HG02798 (cell line): ENCODE measurements around the gene GATA2.

Source experiments
- ATAC-seq: cut with Tn5 transposase; IDR thresholded peaks from one replicate; pipeline ENCODE4 v1.9.1; 2021; ENCODE audit warnings: mild to moderate bottlenecking; ENCODE audit not compliant: unreplicated experiment, poor library complexity

Gene GATA2

GRCh38 chr3:128503164-128503651, 10.2 kb upstream of the GATA2 start:
- no peak for ATAC-seq

- ATAC-seq = no peak
Measured at GRCh38 chr3:128502712-128503111, 9.7 kb upstream of the GATA2 start.

- ATAC-seq = no peak
Measured at GRCh38 chr3:128501431-128501830, 8.4 kb upstream of the GATA2 start.

GRCh38 chr3:128500556-128500955, 7.6 kb upstream of the GATA2 start:
- ATAC-seq = no peak

GRCh38 chr3:128499724-128500275, 6.8 kb upstream of the GATA2 start:
- no peak for ATAC-seq

- no peak for ATAC-seq
Measured at GRCh38 chr3:128498901-128499530, 6.0 kb upstream of the GATA2 start.

- ATAC-seq = no peak
Measured at GRCh38 chr3:128498127-128498626, 5.2 kb upstream of the GATA2 start.

GRCh38 chr3:128497305-128498126, 4.5 kb upstream of the GATA2 start:
- ATAC-seq = no peak

- no peak for ATAC-seq
Measured at GRCh38 chr3:128496602-128497304, 3.8 kb upstream of the GATA2 start.

GRCh38 chr3:128496019-128496601, 3.1 kb upstream of the GATA2 start:
- ATAC-seq = no peak

GRCh38 chr3:128495435-128495970, 2.5 kb upstream of the GATA2 start:
- no peak for ATAC-seq

- ATAC-seq = no peak
Measured at GRCh38 chr3:128494367-128494650, 1.3 kb upstream of the GATA2 start.

GRCh38 chr3:128493570-128494366, 767 bp upstream of the GATA2 start:
- ATAC-seq = no peak

- ATAC-seq = no peak
Measured at GRCh38 chr3:128491941-128492670, 895 bp downstream of the GATA2 start.

GRCh38 chr3:128491691-128491940, 1.4 kb downstream of the GATA2 start:
- no peak for ATAC-seq

- ATAC-seq = no peak
Measured at GRCh38 chr3:128490915-128491690, 1.9 kb downstream of the GATA2 start.

GRCh38 chr3:128490650-128490914, 2.4 kb downstream of the GATA2 start:
- no peak for ATAC-seq

GRCh38 chr3:128489927-128490649, 2.9 kb downstream of the GATA2 start:
- ATAC-seq = no peak
